HG02943 (cell line): ENCODE data around the gene CA10.

Source experiments
- ATAC-seq: cut with Tn5 transposase; IDR thresholded peaks from one replicate; pipeline ENCODE4 v1.9.1; 2021; ENCODE audit warnings: mild to moderate bottlenecking, low read depth, moderate library complexity; ENCODE audit not compliant: unreplicated experiment

Gene CA10

GRCh38 chr17:51661403-51661802, 497.1 kb downstream of the CA10 start:
- no peak for ATAC-seq

GRCh38 chr17:51660266-51660665, 498.2 kb downstream of the CA10 start:
- ATAC-seq, result no peak

DNA sequence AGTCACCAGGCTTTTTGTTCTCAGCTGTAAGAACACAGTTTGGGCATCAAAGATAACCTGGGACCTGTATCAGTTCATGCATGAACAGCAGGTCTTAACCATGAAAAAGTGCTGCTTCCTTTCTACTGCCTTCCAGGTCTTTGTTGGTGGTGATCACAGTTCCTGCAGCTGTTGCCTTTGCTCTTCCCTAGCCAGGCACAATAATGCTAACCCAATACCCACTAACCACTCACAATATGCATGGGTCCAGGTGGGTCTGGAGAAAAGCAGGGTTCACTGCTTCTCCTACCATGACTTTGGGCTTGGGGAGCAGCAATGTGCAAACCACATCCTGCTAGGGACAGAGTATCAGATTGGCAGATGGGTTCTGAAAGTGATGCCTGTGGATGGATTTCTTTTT, 501.3 kb downstream of the CA10 start:
- ATAC-seq, result no peak

- ATAC-seq, result no peak
These were observed 504.6 kb downstream of the CA10 start for GRCh38 chr17:51653878-51654277.

DNA sequence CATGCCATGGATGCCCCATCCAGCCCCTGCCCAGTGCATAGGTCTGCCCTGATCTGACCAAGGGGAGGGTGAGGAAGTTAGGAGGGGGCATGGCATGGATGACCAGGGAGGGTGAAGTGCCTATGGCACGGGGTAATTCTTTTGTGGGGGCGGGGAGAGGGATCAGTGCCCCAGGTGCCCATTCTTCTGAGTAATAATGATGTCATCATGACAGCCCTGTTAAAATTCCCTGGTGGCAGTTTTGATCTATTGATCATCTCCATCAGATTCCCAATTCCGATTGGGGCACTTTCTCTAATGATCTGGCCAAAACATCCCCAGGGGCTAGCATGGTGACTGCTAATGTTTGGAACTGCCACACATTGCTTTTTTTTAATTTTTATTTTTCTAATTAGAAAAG, 506.0 kb downstream of the CA10 start:
- ATAC-seq, result no peak

DNA sequence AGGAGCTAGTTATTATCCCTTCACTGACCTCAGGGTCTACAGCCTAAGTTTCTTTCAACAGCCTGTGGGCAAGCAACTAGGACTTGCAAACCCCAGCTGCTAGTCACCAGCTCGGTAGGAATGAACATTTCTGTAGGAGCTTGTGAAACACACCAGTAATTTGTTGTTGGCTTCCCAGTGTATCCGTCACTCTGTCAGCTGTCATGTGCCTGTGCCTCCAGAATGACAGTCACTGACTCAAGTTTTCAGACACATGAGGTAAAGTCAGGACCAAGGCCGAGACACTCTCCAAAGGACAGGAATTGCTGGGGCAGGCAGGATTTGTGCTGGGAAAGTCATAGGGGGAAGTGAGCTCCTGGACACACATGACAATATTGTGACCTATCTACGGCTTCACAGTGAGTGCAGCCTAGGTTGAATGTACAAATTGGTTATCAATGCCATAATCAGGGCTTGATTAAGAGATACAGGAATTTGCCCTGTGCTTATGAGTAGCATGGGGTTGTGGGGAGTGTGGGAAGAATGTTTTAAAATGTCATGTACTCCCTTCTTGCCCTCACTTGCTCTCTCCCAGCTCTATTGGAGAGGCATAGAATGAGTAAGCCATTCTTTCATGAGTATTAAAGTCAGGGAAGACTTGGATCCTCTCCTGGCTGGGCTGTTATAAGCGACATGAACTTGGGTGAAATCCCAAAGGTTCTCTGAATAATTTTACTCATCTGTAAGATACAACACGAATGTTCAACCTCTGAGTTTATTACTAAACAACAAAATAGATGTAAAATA, 506.8 kb downstream of the CA10 start:
- ATAC-seq, result no peak

DNA sequence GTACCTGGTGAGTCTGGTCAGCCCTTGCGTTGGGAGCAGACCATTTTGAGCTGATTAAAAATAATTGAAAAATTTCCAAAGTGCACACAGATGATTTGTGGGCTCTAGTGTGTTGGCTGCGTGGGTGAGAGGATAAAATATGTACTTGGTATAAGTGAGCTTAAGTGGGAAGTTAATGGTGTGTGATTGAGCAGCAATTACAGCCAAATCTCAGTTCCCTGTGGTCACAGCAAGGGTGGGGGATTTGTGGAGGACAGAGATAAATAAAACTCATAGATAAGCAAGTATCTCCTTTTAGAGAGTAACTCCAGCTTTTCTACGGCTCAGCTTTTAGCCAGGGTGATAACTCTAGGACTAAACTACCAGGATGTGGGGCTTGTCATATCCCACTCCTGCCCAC, 507.7 kb downstream of the CA10 start:
- no peak for ATAC-seq

- no peak for ATAC-seq
These were observed 508.3 kb downstream of the CA10 start for GRCh38 chr17:51650202-51650601.

DNA sequence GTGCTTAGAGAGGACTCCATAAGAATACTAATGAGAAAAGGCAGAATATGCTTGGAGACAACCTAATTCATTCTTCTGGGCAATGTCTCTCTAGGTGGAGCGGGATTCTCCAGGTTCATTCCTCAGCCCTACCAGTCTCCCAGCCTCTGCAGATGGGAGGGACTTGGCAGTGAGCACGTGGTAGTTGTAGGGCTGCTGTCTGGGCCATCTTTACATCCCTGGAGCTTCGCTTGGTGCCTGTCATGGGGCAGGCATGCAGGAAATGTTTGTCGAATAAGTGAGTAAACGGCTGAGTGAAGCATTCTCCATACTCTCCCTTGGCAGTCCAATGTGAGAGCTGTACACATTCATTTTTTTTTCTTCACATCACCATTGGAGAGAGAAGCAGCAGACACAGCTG, 510.7 kb downstream of the CA10 start:
- no peak for ATAC-seq

- ATAC-seq, result no peak
These were observed 511.4 kb downstream of the CA10 start for GRCh38 chr17:51647067-51647466.

- no peak for ATAC-seq
These were observed 512.0 kb downstream of the CA10 start for GRCh38 chr17:51646539-51646938.

DNA sequence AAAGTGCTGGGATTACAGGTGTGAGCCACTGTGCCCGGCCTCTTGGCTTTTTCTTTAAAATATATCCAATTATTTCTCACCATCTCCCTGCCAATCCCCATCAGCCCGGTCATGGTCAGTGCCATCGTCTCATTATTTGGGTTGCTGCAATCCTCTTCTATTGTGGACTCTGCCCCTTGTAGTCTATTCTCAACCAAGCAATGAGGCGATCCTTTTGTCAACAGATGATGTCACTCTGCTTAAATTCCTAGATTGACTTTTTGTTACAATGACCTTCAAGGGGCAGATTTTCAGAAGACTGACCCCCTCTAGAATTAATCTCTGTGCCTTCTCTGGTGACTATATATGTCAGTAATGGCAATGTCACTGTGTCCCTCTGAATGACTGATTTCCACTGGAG, 513.5 kb downstream of the CA10 start:
- no peak for ATAC-seq

- no peak for ATAC-seq
These were observed 514.6 kb downstream of the CA10 start for GRCh38 chr17:51643702-51644490.

- ATAC-seq, result no peak
These were observed 516.5 kb downstream of the CA10 start for GRCh38 chr17:51642029-51642428.

DNA sequence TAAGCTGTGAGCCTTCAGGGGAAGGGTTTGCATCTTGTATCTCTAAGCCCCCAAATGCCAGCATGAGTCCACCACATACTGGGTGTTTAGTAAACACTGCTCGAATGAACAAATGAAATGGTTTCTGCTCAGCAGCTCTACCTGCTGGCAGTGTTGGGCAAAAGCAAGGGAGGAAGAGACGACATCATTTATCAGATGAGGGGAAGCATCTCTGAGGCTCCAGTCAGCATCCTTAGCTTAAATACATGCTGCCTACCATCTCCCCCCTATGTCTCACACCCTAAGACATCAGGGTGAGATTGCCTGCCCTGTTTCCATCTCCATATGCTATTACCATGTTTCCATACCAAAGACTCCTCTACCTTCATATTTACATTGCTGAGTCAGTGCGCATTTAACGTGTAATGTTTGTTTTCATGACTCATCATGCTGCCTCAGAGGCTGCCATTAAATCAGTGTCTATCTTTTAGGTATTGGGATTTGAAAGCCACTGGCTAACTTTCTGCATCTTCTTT, 518.3 kb downstream of the CA10 start:
- ATAC-seq, result no peak

GRCh38 chr17:51638971-51639370, 519.5 kb downstream of the CA10 start:
- ATAC-seq, result no peak

DNA sequence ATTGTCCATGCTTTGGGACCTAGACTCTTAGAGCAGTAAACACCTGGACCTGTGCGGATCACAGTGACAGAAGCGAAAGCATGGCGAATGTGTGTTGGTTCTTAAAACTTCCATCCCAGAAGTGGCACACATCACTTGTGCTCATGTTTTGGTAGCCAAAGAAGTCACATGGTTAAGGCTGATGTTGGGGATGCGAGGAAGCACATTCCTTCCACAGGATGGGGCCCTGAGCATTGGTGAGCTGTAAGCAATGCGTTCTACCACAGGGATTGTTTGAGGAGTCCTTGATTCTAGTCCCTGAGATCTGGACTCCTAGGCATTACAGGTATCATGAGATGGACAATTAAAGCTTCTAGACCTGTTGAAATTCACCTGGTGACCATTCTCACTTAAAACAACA, 522.2 kb downstream of the CA10 start:
- no peak for ATAC-seq

DNA sequence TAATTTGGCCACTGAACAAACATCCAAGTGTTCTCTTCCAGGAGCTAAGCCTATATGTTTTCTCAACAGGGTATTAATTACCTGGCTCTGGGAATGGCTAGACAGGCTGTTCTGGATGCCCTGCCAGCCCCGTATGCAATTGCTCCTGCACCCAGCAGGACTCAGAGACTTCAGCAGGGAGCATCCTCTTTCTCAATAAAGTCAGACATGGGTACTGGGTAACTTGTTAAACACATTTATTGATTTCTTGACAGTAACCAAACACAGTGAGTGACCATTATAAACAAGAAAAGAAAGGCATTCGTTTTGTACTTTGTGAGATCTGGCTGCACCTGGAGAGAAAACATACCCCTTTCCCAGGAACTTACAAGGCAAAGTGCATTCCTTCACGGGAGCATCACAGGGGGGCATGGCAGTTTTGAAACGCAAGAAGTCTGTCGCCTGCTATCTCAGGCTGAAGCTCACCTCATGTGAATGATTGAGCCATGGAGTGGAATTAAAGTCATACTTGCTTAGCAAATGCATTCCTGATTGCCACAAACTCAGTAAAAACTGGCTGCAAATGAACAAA, 528.3 kb downstream of the CA10 start:
- ATAC-seq, result no peak

- no peak for ATAC-seq
These were observed 529.3 kb downstream of the CA10 start for GRCh38 chr17:51629232-51629631.

- no peak for ATAC-seq
These were observed 530.7 kb downstream of the CA10 start for GRCh38 chr17:51627779-51628178.

DNA sequence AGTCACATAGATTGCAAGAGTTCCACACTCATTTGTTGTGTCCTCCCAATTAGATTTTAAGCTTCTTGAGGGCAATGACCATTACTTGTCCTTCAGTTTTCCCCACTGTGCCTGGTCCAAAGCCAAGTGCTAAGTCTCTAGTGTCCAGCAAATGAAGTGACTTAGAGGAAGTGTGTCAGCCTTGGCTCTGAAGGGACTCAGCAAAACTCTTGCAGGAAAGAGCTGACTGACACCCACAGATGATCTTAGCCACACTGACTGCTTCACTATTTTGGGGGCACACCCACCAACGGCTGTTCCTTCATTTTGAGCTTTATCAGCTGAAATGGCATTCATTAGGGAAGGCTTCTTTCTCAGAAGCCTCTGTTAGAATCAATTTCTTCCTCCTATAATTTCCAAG, 540.0 kb downstream of the CA10 start:
- ATAC-seq, result no peak
